HepG2 (cell line): ENCODE measurements around the gene FMC1. TPM values are rescaled to one million over a fixed set of nuclear protein-coding genes. Genes with fewer than 3 reads are reported as not detected.

ENCODE experiments used
- CREB1 ChIP-seq, 2 experiments: fragments of 450-650 bp in 1 of 2; IDR thresholded peaks; 2 replicates each; pipeline ENCODE4 v1.6.1; 2016 to 2017; ENCODE audit warnings: control low read depth in 1 of 2, mild to moderate bottlenecking in 1 of 2, missing compliant biosample characterization in 1 of 2, missing genetic modification characterization in 1 of 2
- FOXC1 ChIP-seq: sonication (generic); formaldehyde crosslinking; IDR thresholded peaks from 2 replicates; pipeline ENCODE4 v1.8.0; 2022; ENCODE audit warnings: mild to moderate bottlenecking, missing genetic modification reagents, borderline replicate concordance
- RARA ChIP-seq: IDR thresholded peaks from 2 replicates; pipeline ENCODE4 v1.6.1; 2016; ENCODE audit warnings: missing genetic modification reagents, missing compliant biosample characterization
- TP53 ChIP-seq: sonication (generic); formaldehyde crosslinking; conservative IDR thresholded peaks from 2 replicates; pipeline ENCODE4 v1.4.0; 2020; ENCODE audit warnings: missing genetic modification reagents
- ZNF225 ChIP-seq: sonication (generic); formaldehyde crosslinking; IDR thresholded peaks from 2 replicates; pipeline ENCODE4 v1.4.0; 2020; ENCODE audit warnings: mild to moderate bottlenecking, missing genetic modification reagents
- ZNF260 ChIP-seq: sonication (generic); formaldehyde crosslinking; IDR thresholded peaks from 2 replicates; pipeline ENCODE4 v1.4.0; 2020; ENCODE audit warnings: missing genetic modification reagents, low read depth, mild to moderate bottlenecking, borderline replicate concordance
- ZNF333 ChIP-seq: sonication (generic); formaldehyde crosslinking; IDR thresholded peaks from 2 replicates; pipeline ENCODE4 v1.4.0; 2020; ENCODE audit warnings: mild to moderate bottlenecking, missing genetic modification reagents, borderline replicate concordance
- ZNF607 ChIP-seq: sonication (generic); formaldehyde crosslinking; IDR thresholded peaks from 2 replicates; pipeline ENCODE4 v1.5.1; 2020; ENCODE audit warnings: missing genetic modification reagents, mild to moderate bottlenecking, borderline replicate concordance
- polyA plus RNA-seq, 8 experiments: library from polyadenylated mRNA; depleted of rRNA in 3 of 8; stranded (reverse) in 7 of 8; unstranded in 1 of 8; fragments of >200 nt; fragmentation: Illumina TruSeq in 4 of 8; extraction: Trizol in 4 of 8; gene quantifications; 2 replicates each; pipeline versions ENCODE4 v1.2.1 to v1.2.3, GENCODE V29; 2011 to 2016; ENCODE audit warnings: low read depth in 4 of 8, missing spikeins in 1 of 8, mixed read lengths in 1 of 8; ENCODE audit not compliant: insufficient read depth in 1 of 8
- total RNA-seq, 5 experiments: library from RNA; depleted of rRNA; stranded (reverse); fragments of >200 nt; fragmentation: Illumina TruSeq; extraction: Trizol; gene quantifications; 2 replicates each; pipeline ENCODE4 v1.2.3, GENCODE V29; 2016; ENCODE audit warnings: low read depth in 1 of 5
- TF ChIP-seq, protein P1 (sequence below): sonication (generic); formaldehyde crosslinking; conservative IDR thresholded peaks from 2 replicates; pipeline ENCODE4 v1.8.0; 2022; ENCODE audit warnings: mild to moderate bottlenecking, moderate library complexity, missing genetic modification reagents
- TF ChIP-seq, protein P2 (sequence below): sonication (generic); formaldehyde crosslinking; IDR thresholded peaks from 2 replicates; pipeline ENCODE4 v1.4.0; 2020; ENCODE audit warnings: missing genetic modification reagents
- TF ChIP-seq, protein P3 (sequence below): sonication (generic); formaldehyde crosslinking; IDR thresholded peaks from 2 replicates; pipeline ENCODE4 v1.5.0; 2020; ENCODE audit warnings: mild to moderate bottlenecking, missing genetic modification reagents
- TF ChIP-seq, protein P4 (sequence below): sonication (generic); formaldehyde crosslinking; conservative IDR thresholded peaks from 2 replicates; pipeline ENCODE4 v1.4.0; 2020; ENCODE audit warnings: missing genetic modification reagents
- TF ChIP-seq, protein P5 (sequence below): sonication (generic); formaldehyde crosslinking; IDR thresholded peaks from 2 replicates; pipeline ENCODE4 v1.4.0; 2020; ENCODE audit warnings: mild to moderate bottlenecking, missing genetic modification reagents

Gene FMC1
- total and polyA plus RNA-seq, 2 of the 13 experiments (the other 11 are each of a cell fraction or from before 2014, with no cell fraction given) = 39.2 to 50.7 TPM

DNA sequence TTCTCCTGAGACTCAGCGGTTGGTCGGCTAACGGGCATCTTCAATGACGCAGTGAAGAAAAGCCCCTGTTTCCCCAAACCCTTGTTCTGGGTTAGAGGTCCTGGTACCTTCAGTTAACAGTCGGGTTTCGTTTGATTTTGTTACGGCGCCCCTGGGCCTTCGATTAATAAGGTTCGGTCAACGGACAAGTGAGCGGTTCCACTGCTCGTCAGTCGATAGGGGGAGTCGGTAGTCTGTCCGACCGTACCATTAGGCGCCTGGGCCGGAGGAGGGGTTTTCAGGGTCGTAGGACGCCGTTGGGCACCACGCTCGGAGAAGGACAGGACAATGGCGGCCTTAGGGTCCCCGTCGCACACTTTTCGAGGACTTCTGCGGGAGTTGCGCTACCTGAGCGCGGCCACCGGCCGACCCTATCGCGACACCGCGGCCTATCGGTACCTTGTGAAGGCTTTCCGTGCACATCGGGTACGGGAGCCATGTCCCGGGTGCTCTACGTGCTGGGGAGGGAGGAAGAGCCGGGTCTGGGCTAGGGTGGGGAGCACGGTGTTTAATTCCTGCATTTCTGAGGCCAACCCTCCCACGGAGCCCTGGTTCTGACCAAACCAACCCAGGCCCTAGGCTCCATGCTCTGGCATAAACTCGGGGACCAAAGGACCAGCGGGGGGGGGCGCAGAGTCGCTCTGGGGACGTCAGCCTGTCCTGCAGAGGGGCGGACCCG is at the start of gene FMC1 (continued):
- TF ChIP-seq, protein P1, sequence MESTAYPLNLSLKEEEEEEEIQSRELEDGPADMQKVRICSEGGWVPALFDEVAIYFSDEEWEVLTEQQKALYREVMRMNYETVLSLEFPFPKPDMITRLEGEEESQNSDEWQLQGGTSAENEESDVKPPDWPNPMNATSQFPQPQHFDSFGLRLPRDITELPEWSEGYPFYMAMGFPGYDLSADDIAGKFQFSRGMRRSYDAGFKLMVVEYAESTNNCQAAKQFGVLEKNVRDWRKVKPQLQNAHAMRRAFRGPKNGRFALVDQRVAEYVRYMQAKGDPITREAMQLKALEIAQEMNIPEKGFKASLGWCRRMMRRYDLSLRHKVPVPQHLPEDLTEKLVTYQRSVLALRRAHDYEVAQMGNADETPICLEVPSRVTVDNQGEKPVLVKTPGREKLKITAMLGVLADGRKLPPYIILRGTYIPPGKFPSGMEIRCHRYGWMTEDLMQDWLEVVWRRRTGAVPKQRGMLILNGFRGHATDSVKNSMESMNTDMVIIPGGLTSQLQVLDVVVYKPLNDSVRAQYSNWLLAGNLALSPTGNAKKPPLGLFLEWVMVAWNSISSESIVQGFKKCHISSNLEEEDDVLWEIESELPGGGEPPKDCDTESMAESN (CRISPR knock-in tag) = peak; percentile 75; the same call in 1 of the 2 replicates
- TF ChIP-seq ZNF225 = peak; percentile 96
- peak; percentile 18; the same call in 1 of the 2 replicates for TF ChIP-seq ZNF607 (CRISPR knock-in tag)
- TF ChIP-seq, protein P2, sequence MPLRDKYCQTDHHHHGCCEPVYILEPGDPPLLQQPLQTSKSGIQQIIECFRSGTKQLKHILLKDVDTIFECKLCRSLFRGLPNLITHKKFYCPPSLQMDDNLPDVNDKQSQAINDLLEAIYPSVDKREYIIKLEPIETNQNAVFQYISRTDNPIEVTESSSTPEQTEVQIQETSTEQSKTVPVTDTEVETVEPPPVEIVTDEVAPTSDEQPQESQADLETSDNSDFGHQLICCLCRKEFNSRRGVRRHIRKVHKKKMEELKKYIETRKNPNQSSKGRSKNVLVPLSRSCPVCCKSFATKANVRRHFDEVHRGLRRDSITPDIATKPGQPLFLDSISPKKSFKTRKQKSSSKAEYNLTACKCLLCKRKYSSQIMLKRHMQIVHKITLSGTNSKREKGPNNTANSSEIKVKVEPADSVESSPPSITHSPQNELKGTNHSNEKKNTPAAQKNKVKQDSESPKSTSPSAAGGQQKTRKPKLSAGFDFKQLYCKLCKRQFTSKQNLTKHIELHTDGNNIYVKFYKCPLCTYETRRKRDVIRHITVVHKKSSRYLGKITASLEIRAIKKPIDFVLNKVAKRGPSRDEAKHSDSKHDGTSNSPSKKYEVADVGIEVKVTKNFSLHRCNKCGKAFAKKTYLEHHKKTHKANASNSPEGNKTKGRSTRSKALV (CRISPR knock-in tag) = no peak
- TF ChIP-seq ZNF333 (CRISPR knock-in tag) = 0 out of 2 replicates have a peak, but pooled peaks have one; percentile 60
- TF ChIP-seq FOXC1 (CRISPR knock-in tag) = peak; percentile 35; the same call in 1 of the 2 replicates
- peak; percentile 73 for TF ChIP-seq CREB1 (IDR thresholded peaks at IDR 0.05)
- TF ChIP-seq CREB1 (CRISPR knock-in tag; IDR thresholded peaks at IDR 0.05) = peak; percentile 87
- TF ChIP-seq RARA = peak; percentile 7; the same call in 1 of the 2 replicates
- TF ChIP-seq, protein P3, sequence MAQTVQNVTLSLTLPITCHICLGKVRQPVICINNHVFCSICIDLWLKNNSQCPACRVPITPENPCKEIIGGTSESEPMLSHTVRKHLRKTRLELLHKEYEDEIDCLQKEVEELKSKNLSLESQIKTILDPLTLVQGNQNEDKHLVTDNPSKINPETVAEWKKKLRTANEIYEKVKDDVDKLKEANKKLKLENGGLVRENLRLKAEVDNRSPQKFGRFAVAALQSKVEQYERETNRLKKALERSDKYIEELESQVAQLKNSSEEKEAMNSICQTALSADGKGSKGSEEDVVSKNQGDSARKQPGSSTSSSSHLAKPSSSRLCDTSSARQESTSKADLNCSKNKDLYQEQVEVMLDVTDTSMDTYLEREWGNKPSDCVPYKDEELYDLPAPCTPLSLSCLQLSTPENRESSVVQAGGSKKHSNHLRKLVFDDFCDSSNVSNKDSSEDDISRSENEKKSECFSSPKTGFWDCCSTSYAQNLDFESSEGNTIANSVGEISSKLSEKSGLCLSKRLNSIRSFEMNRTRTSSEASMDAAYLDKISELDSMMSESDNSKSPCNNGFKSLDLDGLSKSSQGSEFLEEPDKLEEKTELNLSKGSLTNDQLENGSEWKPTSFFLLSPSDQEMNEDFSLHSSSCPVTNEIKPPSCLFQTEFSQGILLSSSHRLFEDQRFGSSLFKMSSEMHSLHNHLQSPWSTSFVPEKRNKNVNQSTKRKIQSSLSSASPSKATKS (CRISPR knock-in tag) = 0 out of 2 replicates have a peak, but pooled peaks have one; percentile 89
- no peak for TF ChIP-seq TP53 (CRISPR knock-in tag)
- TF ChIP-seq ZNF260 (CRISPR knock-in tag) = 0 out of 2 replicates have a peak, but pooled peaks have one; percentile 64
- TF ChIP-seq, protein P4, sequence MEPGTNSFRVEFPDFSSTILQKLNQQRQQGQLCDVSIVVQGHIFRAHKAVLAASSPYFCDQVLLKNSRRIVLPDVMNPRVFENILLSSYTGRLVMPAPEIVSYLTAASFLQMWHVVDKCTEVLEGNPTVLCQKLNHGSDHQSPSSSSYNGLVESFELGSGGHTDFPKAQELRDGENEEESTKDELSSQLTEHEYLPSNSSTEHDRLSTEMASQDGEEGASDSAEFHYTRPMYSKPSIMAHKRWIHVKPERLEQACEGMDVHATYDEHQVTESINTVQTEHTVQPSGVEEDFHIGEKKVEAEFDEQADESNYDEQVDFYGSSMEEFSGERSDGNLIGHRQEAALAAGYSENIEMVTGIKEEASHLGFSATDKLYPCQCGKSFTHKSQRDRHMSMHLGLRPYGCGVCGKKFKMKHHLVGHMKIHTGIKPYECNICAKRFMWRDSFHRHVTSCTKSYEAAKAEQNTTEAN (CRISPR knock-in tag) = peak; percentile 52; the same call in 1 of the 2 replicates
- TF ChIP-seq, protein P5, sequence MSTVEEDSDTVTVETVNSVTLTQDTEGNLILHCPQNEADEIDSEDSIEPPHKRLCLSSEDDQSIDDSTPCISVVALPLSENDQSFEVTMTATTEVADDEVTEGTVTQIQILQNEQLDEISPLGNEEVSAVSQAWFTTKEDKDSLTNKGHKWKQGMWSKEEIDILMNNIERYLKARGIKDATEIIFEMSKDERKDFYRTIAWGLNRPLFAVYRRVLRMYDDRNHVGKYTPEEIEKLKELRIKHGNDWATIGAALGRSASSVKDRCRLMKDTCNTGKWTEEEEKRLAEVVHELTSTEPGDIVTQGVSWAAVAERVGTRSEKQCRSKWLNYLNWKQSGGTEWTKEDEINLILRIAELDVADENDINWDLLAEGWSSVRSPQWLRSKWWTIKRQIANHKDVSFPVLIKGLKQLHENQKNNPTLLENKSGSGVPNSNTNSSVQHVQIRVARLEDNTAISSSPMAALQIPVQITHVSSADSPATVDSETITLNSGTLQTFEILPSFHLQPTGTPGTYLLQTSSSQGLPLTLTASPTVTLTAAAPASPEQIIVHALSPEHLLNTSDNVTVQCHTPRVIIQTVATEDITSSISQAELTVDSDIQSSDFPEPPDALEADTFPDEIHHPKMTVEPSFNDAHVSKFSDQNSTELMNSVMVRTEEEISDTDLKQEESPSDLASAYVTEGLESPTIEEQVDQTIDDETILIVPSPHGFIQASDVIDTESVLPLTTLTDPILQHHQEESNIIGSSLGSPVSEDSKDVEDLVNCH = no peak
